H1 (cell line): Measurements from ENCODE around the gene ISG15. TPM values are rescaled to one million over a fixed set of nuclear protein-coding genes. Genes with fewer than 3 reads are reported as not detected.
"Not testable (repeated sequence)": the region's sequence is repeated elsewhere in the genome, so short reads cannot be mapped to it uniquely, and the experiment has no call there.

Experiments
- CTCF ChIA-PET: fragments of 300-600 bp; sonication (Branson Sonifier 250); formaldehyde crosslinking; loops from one replicate; lab custom pipeline; 2021; ENCODE audit not compliant: partially characterized antibody; lab: Charles Lee
- POLR2A ChIA-PET: fragments of 300-600 bp; sonication (Branson Sonifier 250); formaldehyde crosslinking; loops from one replicate; lab custom pipeline; 2021; ENCODE audit warnings: inconsistent platforms; ENCODE audit not compliant: partially characterized antibody; lab: Charles Lee
- DNase-seq, 2 experiments: peaks; one replicate each; pipeline versions ENCODE4 v3.0.0 to v3.0.0-alpha.2; 2010 to 2022; ENCODE audit warnings: low spot score in 2 of 2, low read depth in 1 of 2, mixed read lengths in 1 of 2
- FAIRE-seq: peaks from 2 replicates; lab custom pipeline; 2011; peaks lifted over from hg19 to GRCh38; lab: Jason Lieb, UNC
- H2AFZ ChIP-seq: 2 replicates; pipeline ENCODE4 v1.8.1; 2012; ENCODE audit warnings: low read length, inconsistent platforms
- H2AK5ac ChIP-seq: 2 replicates; pipeline ENCODE4 v1.6.1; 2013; ENCODE audit warnings: low read depth, low read length
- H2BK120ac ChIP-seq: replicated peaks from 2 replicates; pipeline ENCODE3; 2013; ENCODE audit warnings: low read depth, low read length, inconsistent platforms
- H2BK12ac ChIP-seq: 2 replicates; pipeline ENCODE4 v1.6.1; 2013; ENCODE audit warnings: low read depth, low read length
- H2BK15ac ChIP-seq: 2 replicates; pipeline ENCODE4 v1.6.1; 2013; ENCODE audit warnings: low read length
- H2BK20ac ChIP-seq: 2 replicates; pipeline ENCODE4 v1.6.1; 2013; ENCODE audit warnings: low read length
- H2BK5ac ChIP-seq: 2 replicates; pipeline ENCODE4 v1.6.1; 2013; ENCODE audit warnings: low read depth, low read length
- H3K14ac ChIP-seq: 2 replicates; pipeline ENCODE4 v1.6.1; 2013; ENCODE audit warnings: inconsistent platforms; ENCODE audit not compliant: insufficient read length
- H3K18ac ChIP-seq: 2 replicates; pipeline ENCODE4 v1.6.1; 2013; ENCODE audit warnings: low read length; ENCODE audit errors: extremely low read depth
- H3K23ac ChIP-seq: 2 replicates; pipeline ENCODE4 v1.6.1; 2013; ENCODE audit warnings: inconsistent platforms; ENCODE audit not compliant: insufficient read length
- H3K23me2 ChIP-seq: 2 replicates; pipeline ENCODE4 v1.6.1; 2013; ENCODE audit warnings: low read depth, low read length
- H3K27ac ChIP-seq: 2 replicates; pipeline ENCODE4 v1.6.1; 2011; ENCODE audit warnings: low read depth, low read length, inconsistent platforms
- H3K27me3 ChIP-seq, 4 experiments: replicated peaks in 1 of 4; 1 replicate in 1 of 4; 2 replicates in 3 of 4; pipeline versions ENCODE4 v1.6.1 to v1.8.1; 2011 to 2013; ENCODE audit warnings: low read length in 3 of 4, mild to moderate bottlenecking in 3 of 4, inconsistent platforms in 2 of 4, mixed read lengths in 2 of 4, moderate library complexity in 1 of 4; ENCODE audit not compliant: control insufficient read depth in 3 of 4, insufficient read depth in 3 of 4; ENCODE audit errors: extremely low read depth in 1 of 4
- H3K36me3 ChIP-seq, 4 experiments: 2 replicates each; pipeline versions ENCODE4 v1.6.1 to v1.8.1; 2011 to 2013; ENCODE audit warnings: mild to moderate bottlenecking in 4 of 4, low read length in 3 of 4, moderate library complexity in 2 of 4, control low read depth in 1 of 4, inconsistent platforms in 1 of 4; ENCODE audit not compliant: insufficient read depth in 4 of 4, control insufficient read depth in 2 of 4
- H3K4ac ChIP-seq: replicated peaks from 2 replicates; pipeline ENCODE3; 2013; ENCODE audit warnings: low read length, low read depth, mixed read lengths, inconsistent platforms; ENCODE audit not compliant: insufficient read length
- H3K4me1 ChIP-seq, 4 experiments: replicated peaks in 1 of 4; 1 replicate in 1 of 4; 2 replicates in 3 of 4; pipeline versions ENCODE4 v1.6.1 to v1.8.1; 2011 to 2013; ENCODE audit warnings: low read length in 3 of 4, inconsistent platforms in 2 of 4, mixed read lengths in 1 of 4; ENCODE audit not compliant: insufficient read depth in 4 of 4, control insufficient read depth in 3 of 4
- H3K4me2 ChIP-seq, 2 experiments: 2 replicates each; pipeline versions ENCODE4 v1.6.1 to v1.8.1; 2011 to 2013; ENCODE audit warnings: low read depth in 2 of 2, low read length in 2 of 2, control low read depth in 1 of 2, inconsistent platforms in 1 of 2, mild to moderate bottlenecking in 1 of 2; ENCODE audit not compliant: insufficient read depth in 1 of 2
- H3K4me3 ChIP-seq, 4 experiments: fragments of 200-600, 300-600 bp in 1 of 4; sonication (generic), shearing (Covaris generic), sonication (Bioruptor Twin) in 1 of 4; 2 replicates each; pipeline versions ENCODE4 v1.5.1 to v1.8.1; 2011 to 2016; ENCODE audit warnings: low read length in 4 of 4, low read depth in 3 of 4, control low read depth in 2 of 4, inconsistent platforms in 2 of 4, mild to moderate bottlenecking in 2 of 4, mixed read lengths in 1 of 4, moderate library complexity in 1 of 4; ENCODE audit not compliant: insufficient read depth in 2 of 4; ENCODE audit errors: extremely low read depth in 1 of 4
- H3K56ac ChIP-seq: replicated peaks from 2 replicates; pipeline ENCODE3; 2013; ENCODE audit warnings: low read depth, mild to moderate bottlenecking, mixed read lengths, low read length, inconsistent platforms; ENCODE audit not compliant: insufficient read length
- H3K79me1 ChIP-seq: 2 replicates; pipeline ENCODE4 v1.6.1; 2013; ENCODE audit warnings: low read depth, low read length, control low read depth
- H3K79me2 ChIP-seq, 2 experiments: 2 replicates each; pipeline versions ENCODE4 v1.6.1 to v1.8.1; 2012 to 2013; ENCODE audit warnings: low read length in 2 of 2, mild to moderate bottlenecking in 2 of 2, inconsistent platforms in 1 of 2; ENCODE audit not compliant: insufficient read depth in 2 of 2, control insufficient read depth in 1 of 2
- H3K9ac ChIP-seq, 4 experiments: replicated peaks in 1 of 4; 1 replicate in 1 of 4; 2 replicates in 3 of 4; pipeline versions ENCODE4 v1.6.1 to v1.8.1; 2011 to 2013; ENCODE audit warnings: low read depth in 3 of 4, low read length in 3 of 4, control low read depth in 2 of 4, mild to moderate bottlenecking in 2 of 4, moderate library complexity in 2 of 4, inconsistent platforms in 1 of 4; ENCODE audit errors: extremely low read depth in 1 of 4
- H3K9me3 ChIP-seq, 2 experiments: 2 replicates each; pipeline versions ENCODE4 v1.6.1 to v1.8.1; 2012 to 2013; ENCODE audit warnings: mild to moderate bottlenecking in 2 of 2, moderate library complexity in 2 of 2, control low read depth in 1 of 2, inconsistent platforms in 1 of 2, low read depth in 1 of 2, low read length in 1 of 2, mixed read lengths in 1 of 2; ENCODE audit not compliant: insufficient read depth in 2 of 2
- H4K20me1 ChIP-seq, 2 experiments: replicated peaks in 1 of 2; 2 replicates each; pipeline versions ENCODE3 to v1.8.1; 2011 to 2013; ENCODE audit warnings: inconsistent platforms in 2 of 2, low read length in 2 of 2, mild to moderate bottlenecking in 1 of 2; ENCODE audit not compliant: insufficient read depth in 2 of 2, control insufficient read depth in 1 of 2
- H4K5ac ChIP-seq: 2 replicates; pipeline ENCODE4 v1.6.1; 2013; ENCODE audit warnings: low read length, low read depth, mixed read lengths, inconsistent platforms; ENCODE audit not compliant: insufficient read length
- H4K8ac ChIP-seq: 2 replicates; pipeline ENCODE4 v1.8.0; 2013; ENCODE audit warnings: mild to moderate bottlenecking, moderate library complexity, low read length, inconsistent platforms; ENCODE audit not compliant: insufficient read depth; ENCODE audit errors: extremely low read depth
- H4K91ac ChIP-seq: replicated peaks from 2 replicates; pipeline ENCODE3; 2013; ENCODE audit warnings: low read length, mixed read lengths, inconsistent platforms; ENCODE audit not compliant: insufficient read length
- WGBS, 2 experiments: shearing (Covaris generic) in 1 of 2; methylation state at CpG; one replicate each; pipeline versions ENCODE4 v1.1.6 to v1.1.7; 2013 to 2015; ENCODE audit warnings: low lambda C conversion rate in 2 of 2, mixed read lengths in 2 of 2, inconsistent platforms in 1 of 2, low coverage in 1 of 2, missing lambda C conversion rate in 1 of 2; ENCODE audit not compliant: insufficient replicate concordance in 2 of 2, insufficient coverage in 1 of 2, insufficient read length in 1 of 2; ENCODE audit errors: extremely low coverage in 1 of 2, missing lambda C conversion rate in 1 of 2; 5-methylcytosine and 5-hydroxymethylcytosine counted together
- polyA plus RNA-seq, 7 experiments: library from polyadenylated mRNA; depleted of rRNA in 3 of 7; stranded (reverse) in 5 of 7; unstranded in 2 of 7; fragments of >200 nt in 5 of 7; fragments of 200-250 nt in 2 of 7; gene quantifications; 1 replicate in 5 of 7; 2 replicates in 1 of 7; 4 replicates in 1 of 7; pipeline versions ENCODE4 v1.2.1 to v1.2.3, GENCODE V29; 2011 to 2013; ENCODE audit warnings: missing spikeins in 2 of 7, mixed read lengths in 2 of 7
- total RNA-seq: library from RNA; stranded (reverse); fragmentation: NEBNext Ultra II Directional; extraction: Animal tissue kit (Norgen Biotek cat#: 25700); gene quantifications from 2 replicates; pipeline ENCODE4 v1.2.1, GENCODE V29; 2021

ISG15 gene
- total and polyA plus RNA-seq, 2 of the 8 experiments (the other 6 are each of a cell fraction or from before 2014, with no cell fraction given), result 29.3 to 121 TPM

GRCh38 chr1:1017397-1018320, 4.4 kb downstream of the ISG15 start:
- H3K36me3 ChIP-seq, H2BK12ac ChIP-seq, H2BK20ac ChIP-seq, H3K56ac ChIP-seq, H3K14ac ChIP-seq, H3K79me1 ChIP-seq, H3K4ac ChIP-seq, H3K27me3 ChIP-seq, H4K20me1 ChIP-seq, H2AFZ ChIP-seq, FAIRE-seq, H3K9ac ChIP-seq, H3K4me2 ChIP-seq, H4K8ac ChIP-seq, H2BK15ac ChIP-seq, H3K79me2 ChIP-seq, H2AK5ac ChIP-seq, H3K4me3 ChIP-seq, H3K9me3 ChIP-seq, H2BK5ac ChIP-seq, H4K5ac ChIP-seq, H2BK120ac ChIP-seq, DNase-seq, H3K23ac ChIP-seq, H3K27ac ChIP-seq, H4K91ac ChIP-seq, H3K18ac ChIP-seq: not testable (repeated sequence)
- POLR2A ChIA-PET, result interaction anchor here (1.1 to 14.9 kb wide), 4 partner anchors 11 to 41 kb away, joined by 3 to 245 read pairs (median 10); no protein-coding TSS in a partner anchor
- WGBS, 2 experiments, result 87% methylated on average over 15 of the region's 17 CpGs; no CpG with 5 or more reads in 1 of the 2 experiments
- peaks cover 13% of the 10 kb centered on the region for H3K23me2 ChIP-seq
- CTCF ChIA-PET, result interaction anchor here (0.7 to 7.8 kb wide), 11 partner anchors 11 to 157 kb away, joined by 3 to 74 read pairs (median 5); partner anchors contain the start of genes HES4, NOC2L, PERM1 and RNF223
- peaks cover 2 to 37% (median 25%) of the 10 kb centered on the region in 4 experiments for H3K4me1 ChIP-seq
